Suprapubic skin (tissue), 4 donors: ENCODE data around the gene USO1.

ENCODE experiments used
- EP300 ChIP-seq: sonication (generic); formaldehyde crosslinking; IDR thresholded peaks from one replicate; pipeline ENCODE4 v1.6.1; 2017; ENCODE audit warnings: antibody characterized with exemption
- POLR2A ChIP-seq, 2 donors: fragments of 450-650 bp; IDR thresholded peaks; one replicate each; pipeline ENCODE4 v1.6.1; 2017; ENCODE audit warnings: antibody characterized with exemption in 2 of 2, mild to moderate bottlenecking in 2 of 2, moderate library complexity in 2 of 2
- POLR2AphosphoS5 ChIP-seq, 3 donors: sonication (generic); formaldehyde crosslinking; IDR thresholded peaks; one replicate each; pipeline ENCODE4 v1.6.1; 2017; ENCODE audit warnings: antibody characterized with exemption in 3 of 3
- TF ChIP-seq, protein P1 (sequence below), 2 donors: fragments of 200-600 bp in 1 of 2; fragments of 450-650 bp in 1 of 2; sonication (generic) in 1 of 2; IDR thresholded peaks; one replicate each; pipeline ENCODE4 v1.5.1; 2016 to 2019; ENCODE audit warnings: antibody characterized with exemption in 2 of 2, mild to moderate bottlenecking in 1 of 2, moderate library complexity in 1 of 2

DNA sequence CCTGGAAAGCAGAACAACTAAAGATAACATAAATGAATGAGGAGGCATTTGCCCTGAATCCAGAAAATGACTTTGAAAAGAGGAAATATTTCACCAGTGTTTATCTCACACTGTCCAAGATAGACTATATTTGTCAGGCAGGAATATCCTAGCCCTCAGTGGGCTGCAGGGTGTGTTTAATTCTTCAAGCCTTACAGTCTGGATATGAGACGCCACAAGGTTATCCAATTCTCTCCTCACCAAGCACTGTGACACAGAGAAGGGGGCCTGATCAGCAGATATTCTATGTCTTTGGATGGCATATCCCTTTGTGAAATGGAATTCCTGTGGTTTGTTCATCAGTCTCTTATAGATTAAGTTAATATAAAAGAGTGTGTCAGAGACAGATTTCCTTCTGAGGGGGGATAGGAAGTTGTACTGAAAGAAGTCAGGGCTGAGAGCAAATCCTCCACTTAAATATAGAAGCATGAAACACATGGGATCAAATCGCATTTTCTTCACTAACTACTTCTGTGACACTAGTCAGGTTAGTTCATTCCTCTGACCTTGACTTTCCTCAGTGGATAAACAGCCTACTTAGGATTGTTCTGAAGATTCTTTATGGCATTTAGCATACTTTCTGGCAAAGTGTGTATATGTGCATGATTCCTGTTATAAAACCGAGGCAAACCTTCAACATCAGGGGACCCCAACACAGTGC, 44.4 kb upstream of the USO1 start:
- TF ChIP-seq, protein P1, sequence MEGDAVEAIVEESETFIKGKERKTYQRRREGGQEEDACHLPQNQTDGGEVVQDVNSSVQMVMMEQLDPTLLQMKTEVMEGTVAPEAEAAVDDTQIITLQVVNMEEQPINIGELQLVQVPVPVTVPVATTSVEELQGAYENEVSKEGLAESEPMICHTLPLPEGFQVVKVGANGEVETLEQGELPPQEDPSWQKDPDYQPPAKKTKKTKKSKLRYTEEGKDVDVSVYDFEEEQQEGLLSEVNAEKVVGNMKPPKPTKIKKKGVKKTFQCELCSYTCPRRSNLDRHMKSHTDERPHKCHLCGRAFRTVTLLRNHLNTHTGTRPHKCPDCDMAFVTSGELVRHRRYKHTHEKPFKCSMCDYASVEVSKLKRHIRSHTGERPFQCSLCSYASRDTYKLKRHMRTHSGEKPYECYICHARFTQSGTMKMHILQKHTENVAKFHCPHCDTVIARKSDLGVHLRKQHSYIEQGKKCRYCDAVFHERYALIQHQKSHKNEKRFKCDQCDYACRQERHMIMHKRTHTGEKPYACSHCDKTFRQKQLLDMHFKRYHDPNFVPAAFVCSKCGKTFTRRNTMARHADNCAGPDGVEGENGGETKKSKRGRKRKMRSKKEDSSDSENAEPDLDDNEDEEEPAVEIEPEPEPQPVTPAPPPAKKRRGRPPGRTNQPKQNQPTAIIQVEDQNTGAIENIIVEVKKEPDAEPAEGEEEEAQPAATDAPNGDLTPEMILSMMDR (IDR thresholded peaks at IDR 0.05) = no peak
- TF ChIP-seq POLR2AphosphoS5 (IDR thresholded peaks at IDR 0.05) (no peak), POLR2A (IDR thresholded peaks at IDR 0.05) (no peak), EP300 (no peak)
